ENCODE measurements around the gene ODF4.
"Not testable (repeated sequence)": the region's sequence is repeated elsewhere in the genome, so short reads cannot be mapped to it uniquely, and the experiment has no call there.

The ODF4 gene

GRCh38 chr17:8365143-8365542 lies 25.5 kb downstream of the ODF4 start:
- no peak for TF ChIP-seq CTCF (IDR thresholded peaks at IDR 0.05; ENCODE audit: unreplicated experiment in 3 of 3)
- Mint-ChIP-seq H3K4me1 (peaks cover 24% of the 10 kb centered on the region), H3K36me3 (ENCODE audit: low read depth) (peaks cover 34% of the 10 kb centered on the region), H3K27ac (no peak overlapping the region), H3K9me3 (no peaks in the 10 kb centered on the region), H3K4me3 (no peak overlapping the region), H3K27me3 (ENCODE audit: low read depth) (no peaks in the 10 kb centered on the region)

- no peak overlapping the region for H3K4me3 Mint-ChIP-seq
- H3K36me3 Mint-ChIP-seq (ENCODE audit: low read depth), result peaks cover 39% of the 10 kb centered on the region
- no peaks in the 10 kb centered on the region for H3K27me3 Mint-ChIP-seq (ENCODE audit: low read depth)
- peaks cover 16% of the 10 kb centered on the region for H3K4me1 Mint-ChIP-seq
- H3K27ac Mint-ChIP-seq, result peak overlapping the region in 1 of 3 experiments; percentile 34
- no peak for TF ChIP-seq CTCF (IDR thresholded peaks at IDR 0.05; ENCODE audit: unreplicated experiment in 3 of 3)
- no peaks in the 10 kb centered on the region for H3K9me3 Mint-ChIP-seq
These were observed 26.6 kb downstream of the ODF4 start for GRCh38 chr17:8366231-8366630.

GRCh38 chr17:8368193-8368592 lies 28.6 kb downstream of the ODF4 start:
- no peak overlapping the region for H3K4me3 Mint-ChIP-seq
- no peak for TF ChIP-seq CTCF (IDR thresholded peaks at IDR 0.05; ENCODE audit: unreplicated experiment in 3 of 3)
- no peaks in the 10 kb centered on the region for H3K27me3 Mint-ChIP-seq (ENCODE audit: low read depth)
- H3K36me3 Mint-ChIP-seq (ENCODE audit: low read depth), result peaks cover 41% of the 10 kb centered on the region
- no peak overlapping the region for H3K27ac Mint-ChIP-seq
- no peaks in the 10 kb centered on the region for H3K9me3 Mint-ChIP-seq
- H3K4me1 Mint-ChIP-seq, result peaks cover 19% of the 10 kb centered on the region

DNA sequence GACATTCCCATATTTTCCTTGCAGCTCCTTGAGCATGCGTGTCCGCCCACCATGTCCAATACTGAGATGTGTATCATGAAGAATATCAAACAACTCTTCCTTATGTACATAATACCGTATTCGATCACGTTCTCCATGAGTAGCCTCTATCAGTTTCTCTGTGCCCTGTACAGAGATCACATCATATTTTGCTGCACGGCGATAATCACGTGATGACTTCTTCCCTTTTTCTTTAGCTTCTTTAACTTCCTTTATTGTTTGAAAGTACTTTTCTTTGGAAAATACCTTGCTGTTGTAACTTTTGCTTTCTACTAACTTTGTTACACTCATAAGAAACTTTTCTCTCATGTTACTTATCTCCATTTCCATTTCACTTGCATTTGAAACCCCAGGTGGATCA lies 30.3 kb downstream of the ODF4 start:
- Mint-ChIP-seq H3K27me3 (ENCODE audit: low read depth) (no peaks in the 10 kb centered on the region), H3K36me3 (ENCODE audit: low read depth) (peaks cover 41% of the 10 kb centered on the region), H3K4me1 (peaks cover 19% of the 10 kb centered on the region), H3K27ac (no peak overlapping the region), H3K9me3 (no peaks in the 10 kb centered on the region), H3K4me3 (no peak overlapping the region)
- TF ChIP-seq CTCF (IDR thresholded peaks at IDR 0.05; ENCODE audit: unreplicated experiment in 3 of 3), result no peak

GRCh38 chr17:8371786-8372185 lies 32.1 kb downstream of the ODF4 start:
- no peak for TF ChIP-seq CTCF (IDR thresholded peaks at IDR 0.05; ENCODE audit: unreplicated experiment in 3 of 3)
- Mint-ChIP-seq H3K27ac (peak overlapping the region; percentile 23 to 78 (median 39)), H3K4me3 (peak overlapping the region; percentile 45 to 63 (median 48)), H3K36me3 (ENCODE audit: low read depth) (peaks cover 46% of the 10 kb centered on the region), H3K9me3 (no peaks in the 10 kb centered on the region), H3K4me1 (peaks cover 21% of the 10 kb centered on the region), H3K27me3 (ENCODE audit: low read depth) (no peaks in the 10 kb centered on the region)

GRCh38 chr17:8372422-8372821 lies 32.8 kb downstream of the ODF4 start:
- Mint-ChIP-seq H3K27me3 (ENCODE audit: low read depth) (no peaks in the 10 kb centered on the region), H3K4me1 (peaks cover 23% of the 10 kb centered on the region), H3K4me3 (peak overlapping the region in 2 of 3 experiments; percentile 19 to 46), H3K27ac (no peak overlapping the region), H3K9me3 (no peaks in the 10 kb centered on the region), H3K36me3 (ENCODE audit: low read depth) (peaks cover 51% of the 10 kb centered on the region)
- TF ChIP-seq CTCF (IDR thresholded peaks at IDR 0.05; ENCODE audit: unreplicated experiment in 3 of 3), result no peak

DNA sequence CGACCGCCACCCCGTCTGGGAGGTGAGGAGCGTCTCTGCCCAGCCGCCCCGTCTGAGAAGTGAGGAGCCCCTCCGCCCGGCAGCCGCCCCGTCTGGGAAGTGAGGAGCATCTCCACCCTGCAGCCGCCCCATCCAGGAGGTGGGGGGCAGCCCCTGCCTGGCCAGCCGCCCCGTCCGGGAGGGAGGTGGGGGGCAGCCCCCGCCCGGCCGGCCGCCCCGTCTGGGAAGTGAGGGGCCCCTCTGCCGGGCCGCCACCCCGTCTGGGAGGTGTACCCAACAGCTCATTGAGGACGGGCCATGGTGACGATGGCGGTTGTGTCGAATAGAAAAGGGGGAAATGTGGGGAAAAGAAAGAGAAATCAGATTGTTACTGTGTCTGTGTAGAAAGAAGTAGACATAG lies 34.2 kb downstream of the ODF4 start:
- not testable (repeated sequence) for H3K4me3 Mint-ChIP-seq; H3K9me3 Mint-ChIP-seq; H3K27me3 Mint-ChIP-seq (ENCODE audit: low read depth); H3K27ac Mint-ChIP-seq
- peaks cover 31% of the 10 kb centered on the region for H3K4me1 Mint-ChIP-seq
- peaks cover 55% of the 10 kb centered on the region for H3K36me3 Mint-ChIP-seq (ENCODE audit: low read depth)

All from nephron (organoid).